GM19372 (cell line): Measurements from ENCODE around the gene FKBP1B.
"Not testable (repeated sequence)": the region's sequence is repeated elsewhere in the genome, so short reads cannot be mapped to it uniquely, and the experiment has no call there.

Source experiments
- ATAC-seq: cut with Tn5 transposase; IDR thresholded peaks from one replicate; pipeline ENCODE4 v1.9.1; 2021; ENCODE audit warnings: mild to moderate bottlenecking, low read depth, moderate library complexity; ENCODE audit not compliant: unreplicated experiment

The FKBP1B gene

GRCh38 chr2:24022324-24022974, 27.1 kb upstream of the FKBP1B start:
- no peak for ATAC-seq

DNA sequence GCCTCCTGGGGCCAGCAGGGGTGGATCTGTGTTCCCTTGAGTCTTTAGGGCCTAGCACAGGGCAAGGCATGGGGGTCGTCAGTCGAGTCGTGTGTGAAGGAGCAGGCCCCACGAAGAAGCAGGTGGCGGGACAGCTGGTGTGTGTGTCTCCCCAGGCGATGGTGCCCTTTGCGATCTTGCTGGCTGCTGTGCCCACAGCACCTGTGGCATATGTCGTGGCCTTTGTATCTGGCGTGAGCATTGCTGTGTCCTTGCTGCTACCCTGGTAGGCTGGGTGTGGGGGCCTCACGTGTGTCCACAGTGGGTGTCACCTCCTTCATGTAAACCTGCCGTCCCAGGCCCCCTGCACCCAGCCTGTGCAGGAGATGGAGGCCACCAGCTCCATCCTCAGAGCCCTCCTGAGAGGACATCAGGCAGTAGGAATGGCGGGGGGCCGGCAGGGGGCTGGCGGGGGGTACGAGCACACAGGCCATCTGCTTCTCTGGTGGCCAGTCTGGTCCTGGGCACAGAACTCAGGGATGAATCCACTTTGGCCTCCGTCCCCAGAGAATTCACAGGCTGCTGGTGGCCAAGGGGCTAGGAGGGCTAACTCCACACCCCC, 26.5 kb upstream of the FKBP1B start:
- ATAC-seq: no peak

DNA sequence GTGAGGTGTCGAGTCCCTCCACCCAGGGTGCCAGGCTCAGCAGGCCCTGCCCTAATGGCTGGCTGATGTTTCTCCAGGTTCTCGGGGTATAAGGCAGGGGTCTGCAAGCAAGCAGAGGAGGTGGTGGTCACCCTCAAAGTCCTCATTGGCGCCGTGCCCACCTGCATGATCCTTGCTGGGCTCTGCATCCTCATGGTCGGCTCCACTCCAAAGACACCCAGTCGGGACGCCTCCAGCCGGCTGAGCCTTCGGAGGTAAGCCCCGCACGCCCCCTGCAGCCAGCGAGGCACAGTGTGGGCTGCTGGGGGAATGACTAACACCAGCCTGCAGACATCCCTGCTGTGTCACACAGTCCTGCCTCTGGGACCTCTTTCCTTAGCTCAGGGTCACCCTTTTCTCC, 25.5 kb upstream of the FKBP1B start:
- no peak for ATAC-seq

- no peak for ATAC-seq
These were observed 24.4 kb upstream of the FKBP1B start for GRCh38 chr2:24024996-24025663.

GRCh38 chr2:24026233-24026632, 23.3 kb upstream of the FKBP1B start:
- ATAC-seq: no peak

GRCh38 chr2:24038786-24039499, 10.6 kb upstream of the FKBP1B start:
- ATAC-seq: no peak

- no peak for ATAC-seq
These were observed 9.0 kb upstream of the FKBP1B start for GRCh38 chr2:24040511-24040910.

DNA sequence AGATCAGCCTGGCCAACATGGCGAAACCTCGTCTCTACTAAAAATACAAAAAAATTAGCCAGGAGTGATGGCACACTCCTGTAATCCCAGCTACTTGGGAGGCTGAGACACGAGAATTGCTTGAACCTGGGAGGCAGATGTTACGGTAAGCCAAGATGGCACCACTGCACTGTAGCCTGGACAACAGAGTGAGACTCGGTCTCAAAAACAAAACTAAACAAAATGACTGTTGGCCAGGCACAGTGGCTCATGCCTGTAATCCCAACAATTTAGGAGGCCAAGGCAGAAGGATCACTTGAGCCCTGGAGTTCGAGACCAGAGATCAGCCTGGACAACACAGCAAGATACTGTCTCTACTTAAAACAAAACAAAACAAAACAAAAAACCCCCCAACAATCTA, 6.4 kb upstream of the FKBP1B start:
- ATAC-seq: not testable (repeated sequence)

DNA sequence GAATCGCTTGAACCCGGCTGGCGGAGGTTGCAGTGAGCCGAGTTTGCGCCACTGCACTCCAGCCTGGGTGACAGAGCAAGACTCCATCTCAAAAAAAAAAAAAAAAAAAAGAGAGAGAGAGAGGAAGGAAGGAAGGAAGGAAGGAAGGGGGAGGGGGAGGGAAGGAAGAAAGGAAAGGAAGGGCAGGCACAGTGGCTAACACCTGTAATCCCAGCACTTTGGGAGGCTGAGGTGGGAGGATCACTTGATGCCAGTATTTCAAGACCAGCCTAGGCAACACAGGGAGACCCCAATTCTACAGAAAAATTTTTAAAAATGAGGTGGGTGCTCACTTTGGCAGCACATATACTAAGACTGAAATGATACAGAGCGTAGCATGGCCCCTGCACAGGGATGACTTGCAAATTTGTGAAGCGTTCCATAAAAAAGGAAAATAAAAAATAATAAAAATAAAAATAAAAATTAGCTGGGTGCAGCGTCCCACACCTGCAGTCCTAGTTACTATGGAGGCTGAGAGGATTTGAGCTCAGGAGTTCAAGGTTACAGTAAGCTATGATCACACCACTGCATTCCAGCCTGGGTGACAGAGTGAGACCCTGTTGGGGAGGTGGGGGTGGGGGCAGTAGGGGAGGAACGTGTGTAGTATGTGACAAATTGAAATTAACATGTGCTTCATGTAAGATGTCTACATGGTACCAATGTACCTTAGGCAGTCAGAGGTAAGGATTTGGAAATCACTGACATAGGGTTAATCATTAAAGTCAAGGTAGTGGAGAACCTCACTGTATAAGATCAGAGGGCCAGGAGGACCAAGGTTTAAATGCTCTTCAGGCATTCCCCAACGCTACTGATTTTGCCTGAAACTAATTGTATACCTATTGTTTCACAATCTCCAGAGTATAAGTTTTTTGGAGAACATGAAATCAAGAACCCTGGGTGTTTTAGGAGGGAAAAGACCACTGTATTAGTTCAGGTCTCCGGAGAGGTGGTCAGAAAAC, 3.7 kb upstream of the FKBP1B start:
- ATAC-seq: no peak

DNA sequence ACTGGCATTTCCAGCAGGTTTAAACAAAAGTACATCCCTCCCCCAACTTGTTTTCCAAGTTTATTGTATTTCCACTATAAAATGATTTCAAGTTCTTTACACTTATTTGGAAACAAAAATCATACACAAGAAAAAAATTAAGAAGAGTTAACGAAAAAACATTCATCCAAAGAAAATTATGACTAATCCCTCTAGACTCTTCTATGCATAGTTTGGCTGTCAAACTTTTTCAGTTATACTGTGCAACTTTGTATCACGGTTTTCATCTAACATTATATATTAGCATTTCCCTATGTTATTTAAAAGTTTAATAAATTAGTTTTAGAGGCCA, 3.0 kb upstream of the FKBP1B start:
- ATAC-seq: no peak

DNA sequence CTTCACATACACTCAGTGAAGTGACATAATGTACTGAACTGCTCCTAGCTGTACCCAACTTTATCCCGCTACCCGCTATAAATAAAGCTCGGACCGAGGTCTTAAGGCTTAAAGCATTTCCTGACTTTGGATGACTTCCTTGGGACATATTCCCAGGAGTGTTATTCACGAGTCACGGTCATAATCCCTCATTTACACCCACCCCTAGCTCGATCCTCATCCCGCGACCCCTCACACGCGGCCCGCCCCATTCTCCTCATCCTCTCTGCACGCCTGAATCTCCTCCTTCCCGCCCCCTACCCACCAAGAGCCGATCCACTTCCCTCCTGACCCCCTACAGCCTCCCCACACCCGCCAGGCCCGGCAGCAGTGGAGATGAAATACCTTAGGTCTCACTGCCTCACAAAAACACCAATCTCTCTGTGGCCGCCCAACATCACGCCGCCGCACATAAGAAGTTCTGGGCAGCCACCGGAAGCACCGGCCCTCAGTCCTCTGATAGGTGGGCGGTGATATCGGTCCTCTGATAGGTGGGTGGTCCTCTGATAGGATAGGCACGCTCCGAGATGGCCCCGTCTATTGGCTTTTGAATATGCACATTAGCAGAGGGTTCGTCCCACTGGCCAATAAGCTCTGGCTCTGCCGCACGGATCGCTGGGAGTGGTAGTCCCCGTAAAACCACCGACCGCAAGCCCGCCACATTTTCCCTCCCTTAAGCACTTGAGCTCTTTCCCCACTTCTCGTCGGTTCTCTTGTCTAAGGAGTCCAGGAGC, 2.4 kb upstream of the FKBP1B start, which contains the start of gene WDCP:
Gene WDCP (minus strand): TSS at position 462 of the 773 bp plus-strand sequence. CDS start 7,897 bp downstream, outside the sequence.
- ATAC-seq: peak; percentile 98

GRCh38 chr2:24047703-24048033, 1.9 kb upstream of the FKBP1B start:
- no peak for ATAC-seq

DNA sequence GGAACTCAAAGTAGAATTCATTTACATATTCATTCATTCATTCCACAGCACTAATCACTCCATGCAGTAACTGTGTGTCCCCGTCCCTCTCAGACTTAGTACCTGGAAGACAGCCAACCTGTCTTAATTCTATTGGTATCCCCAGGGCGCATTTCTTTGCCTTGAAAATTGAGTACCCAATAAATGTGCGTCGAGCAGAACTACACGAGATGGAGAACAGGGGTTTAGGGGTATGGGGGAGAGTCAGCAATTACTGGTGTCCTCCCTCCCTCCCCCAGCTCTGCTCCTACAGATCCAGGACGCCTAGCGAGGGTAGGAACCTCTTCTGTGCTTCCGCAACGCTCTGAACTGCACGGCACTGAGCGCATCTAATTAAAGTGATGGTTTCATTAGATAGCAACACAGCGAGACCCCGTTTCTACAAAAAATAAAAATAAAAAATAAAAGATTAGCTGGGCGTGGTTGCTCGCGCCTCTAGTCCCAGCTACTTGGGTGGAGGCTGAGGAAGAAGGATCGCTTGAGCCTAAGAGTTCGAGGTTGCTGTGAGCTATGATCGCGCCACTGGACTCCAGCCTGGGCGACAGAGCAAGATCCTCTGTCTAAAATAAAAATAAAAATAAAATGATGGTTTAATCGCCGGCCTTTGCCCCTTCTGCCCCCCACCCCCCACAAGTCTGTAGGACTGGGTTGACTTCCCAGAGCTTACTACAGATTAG, 614 bp upstream of the FKBP1B start:
- no peak for ATAC-seq

- no peak for ATAC-seq
These were observed 769 bp downstream of the FKBP1B start for GRCh38 chr2:24050041-24050979.

GRCh38 chr2:24051833-24052232, 2.3 kb downstream of the FKBP1B start:
- no peak for ATAC-seq

- no peak for ATAC-seq
These were observed 3.4 kb downstream of the FKBP1B start for GRCh38 chr2:24052951-24053350.

DNA sequence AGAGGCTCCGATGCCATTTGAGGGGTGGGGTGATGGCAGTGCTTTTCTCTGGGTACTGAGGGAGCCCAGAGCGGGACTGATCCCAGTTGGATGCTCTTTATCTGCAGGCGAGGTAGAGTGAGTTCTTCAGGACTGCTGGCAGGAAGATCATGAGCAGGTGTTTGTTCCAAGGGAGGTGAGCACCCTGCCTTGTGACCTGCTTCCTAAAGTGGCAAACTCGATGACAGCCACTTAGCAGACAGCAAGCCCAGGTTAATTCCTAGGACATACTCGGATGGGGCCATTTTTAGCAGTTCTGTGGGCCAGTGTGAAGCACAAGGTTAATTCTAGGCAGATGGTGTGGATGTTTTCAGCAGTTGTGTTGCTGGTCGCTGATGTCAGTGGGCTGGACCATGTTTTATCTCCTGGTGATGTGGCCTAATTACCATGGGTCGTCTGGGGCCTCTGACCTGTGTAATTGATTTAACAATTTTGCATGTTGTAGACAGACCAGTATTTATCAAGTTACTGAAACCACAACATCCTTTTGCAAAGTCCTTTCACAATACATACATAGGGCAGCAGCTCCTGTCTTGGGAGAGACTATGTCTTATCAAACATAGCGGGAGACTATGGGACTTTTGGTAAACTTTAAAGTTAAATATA, 4.9 kb downstream of the FKBP1B start:
- no peak for ATAC-seq
